ENCODE results near the gene FOSL2.
"Not testable (repeated sequence)": the region's sequence is repeated elsewhere in the genome, so short reads cannot be mapped to it uniquely, and the experiment has no call there.

Gene FOSL2

GRCh38 chr2:28357948-28358667 lies 34.5 kb upstream of the FOSL2 start:
- DNase-seq, result no peak

DNA sequence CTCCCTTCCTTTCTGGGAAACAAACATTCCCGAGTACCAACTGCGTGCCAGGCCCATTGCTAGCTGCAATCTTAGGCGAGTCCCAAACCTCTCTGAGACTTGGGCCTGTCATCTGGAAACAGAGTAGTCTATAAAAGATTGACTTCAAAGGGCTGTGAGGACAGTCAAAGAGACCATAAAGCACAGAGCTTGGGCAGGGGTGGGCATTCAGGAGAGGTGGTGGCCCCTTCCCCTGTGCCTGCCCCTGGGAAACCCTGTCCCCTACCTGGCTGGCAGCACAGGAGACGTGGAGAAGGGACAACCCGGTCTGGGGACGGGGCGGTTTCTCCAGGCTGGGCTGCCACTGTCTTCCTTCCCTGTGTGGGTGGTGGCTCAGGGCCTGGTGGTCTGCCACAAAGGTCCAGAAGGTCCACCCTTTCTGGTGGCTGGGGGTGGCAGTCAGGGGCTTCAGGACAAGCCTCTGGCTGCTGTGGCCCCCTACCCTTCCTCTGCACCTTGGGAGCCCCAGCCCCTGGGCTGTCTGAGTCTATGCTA lies 33.9 kb upstream of the FOSL2 start:
- DNase-seq, result no peak

GRCh38 chr2:28359222-28360057 lies 33.2 kb upstream of the FOSL2 start:
- peak; percentile 78 for DNase-seq

DNA sequence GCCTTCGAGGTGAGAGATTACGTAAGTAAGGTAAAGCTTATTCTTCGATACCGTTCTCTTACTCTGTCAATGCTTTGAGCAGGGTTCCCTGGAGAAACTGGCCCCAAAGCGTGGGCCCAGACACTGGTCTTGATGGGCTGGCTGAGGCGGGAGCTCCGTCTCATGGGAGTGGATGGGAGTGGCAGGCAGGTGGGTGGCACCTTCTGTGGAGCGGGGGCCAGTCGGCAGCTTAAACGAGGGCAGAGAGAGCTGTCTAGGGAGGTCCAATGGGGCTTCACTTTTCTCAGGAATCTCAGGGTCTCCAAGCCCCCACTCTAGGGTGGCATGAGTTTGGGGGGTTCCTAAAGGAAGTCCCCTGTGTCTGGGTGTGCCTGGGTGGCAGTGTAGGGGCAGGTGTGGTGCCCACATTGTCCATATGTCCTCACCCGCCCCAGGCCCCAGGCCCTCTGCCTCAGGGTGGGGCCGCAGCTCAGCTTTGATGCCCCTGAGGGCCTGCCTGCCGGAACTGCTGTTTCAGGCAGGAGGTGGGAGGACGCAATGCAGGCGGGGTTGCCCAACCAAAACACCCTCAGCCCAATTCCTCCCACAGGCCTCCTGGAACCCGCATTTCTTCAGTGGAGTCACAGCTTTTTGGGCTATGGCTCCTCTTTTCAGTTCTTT lies 32.5 kb upstream of the FOSL2 start:
- DNase-seq, result no peak

DNA sequence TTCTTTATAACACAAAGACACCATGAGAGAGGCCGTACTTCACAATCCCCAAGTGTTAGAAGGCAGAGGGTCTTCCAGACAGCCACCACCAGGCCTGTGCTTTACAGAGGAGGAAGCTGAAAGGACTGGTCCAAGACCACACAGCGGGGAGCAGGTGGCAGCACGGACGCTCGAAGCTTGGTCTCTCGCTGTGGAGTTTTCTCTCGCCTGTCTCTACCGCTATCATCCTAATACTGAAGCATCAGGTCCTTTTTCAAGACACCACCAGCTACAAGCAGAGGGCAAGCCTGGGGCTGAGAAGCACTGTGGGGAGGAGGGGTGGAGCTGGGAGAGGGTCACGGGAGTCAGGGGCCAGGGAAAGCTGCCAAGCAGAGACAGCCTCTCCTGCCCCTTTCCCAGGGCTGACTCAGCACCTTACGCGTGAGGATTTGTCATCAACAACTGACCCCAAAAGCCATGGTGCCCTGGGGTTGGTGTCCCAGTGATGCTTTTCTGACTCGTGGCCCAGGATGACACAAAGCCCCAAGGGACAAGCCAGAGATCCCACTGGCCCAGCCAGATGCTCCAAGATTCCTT lies 31.9 kb upstream of the FOSL2 start:
- DNase-seq, result no peak

GRCh38 chr2:28361991-28362710 lies 30.5 kb upstream of the FOSL2 start:
- DNase-seq, result no peak

DNA sequence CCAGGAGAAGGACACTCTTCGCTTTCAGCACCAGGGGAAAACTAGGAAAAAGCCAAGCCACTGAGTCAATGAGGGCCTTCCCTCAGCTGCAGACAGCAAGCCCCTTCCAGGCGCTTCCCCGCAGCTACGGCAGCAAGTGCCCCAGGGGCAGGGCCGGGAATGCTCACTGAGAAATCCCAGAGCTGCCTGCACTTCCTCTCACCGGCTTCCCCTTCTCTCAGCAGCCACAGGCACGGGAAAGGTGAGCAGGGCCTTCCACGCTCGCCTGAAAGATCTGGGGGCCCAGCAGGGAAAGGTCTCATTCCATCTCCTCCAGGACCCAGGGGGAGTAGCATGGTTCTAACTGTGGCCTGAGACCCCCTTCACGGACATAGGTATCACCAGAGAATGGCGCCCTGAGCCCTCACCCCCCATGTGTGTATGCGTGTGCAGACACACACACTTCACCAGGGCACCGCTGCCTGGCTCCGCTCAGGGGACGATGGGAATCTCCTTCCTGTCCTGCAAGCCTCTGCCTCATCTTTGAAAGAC lies 29.6 kb upstream of the FOSL2 start:
- DNase-seq, result no peak

DNA sequence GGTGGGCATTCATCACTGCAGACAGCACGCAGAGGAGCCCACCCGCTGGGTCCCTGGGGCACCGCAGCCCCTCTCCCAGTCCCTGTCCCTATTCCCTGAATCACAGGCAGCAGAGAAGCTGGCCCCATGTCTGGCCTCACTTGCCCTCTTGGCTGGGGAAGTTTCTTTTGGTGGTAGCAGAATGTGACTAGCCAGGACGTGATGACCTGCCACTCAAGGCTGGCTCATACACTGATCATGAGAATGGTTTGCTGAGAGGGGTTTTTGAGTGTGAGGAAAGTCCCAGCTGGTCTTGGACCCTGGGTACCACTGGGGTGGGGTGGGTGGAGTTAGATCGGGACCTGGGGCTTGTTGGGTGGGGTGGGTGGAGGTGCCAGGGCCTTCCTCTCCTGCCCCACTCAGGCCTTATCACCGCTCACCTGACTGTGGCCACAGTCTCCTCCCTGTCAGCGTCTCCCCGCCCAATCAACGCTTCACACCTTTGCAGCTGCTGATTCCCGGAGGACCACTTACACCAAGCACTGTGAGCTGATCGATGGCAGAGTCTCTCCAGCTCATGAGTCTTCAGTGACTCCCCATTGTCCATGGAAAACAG lies 28.9 kb upstream of the FOSL2 start:
- DNase-seq, result no peak

GRCh38 chr2:28364610-28365009 lies 28.0 kb upstream of the FOSL2 start:
- no peak for DNase-seq

GRCh38 chr2:28365158-28365557 lies 27.5 kb upstream of the FOSL2 start:
- no peak for DNase-seq

DNA sequence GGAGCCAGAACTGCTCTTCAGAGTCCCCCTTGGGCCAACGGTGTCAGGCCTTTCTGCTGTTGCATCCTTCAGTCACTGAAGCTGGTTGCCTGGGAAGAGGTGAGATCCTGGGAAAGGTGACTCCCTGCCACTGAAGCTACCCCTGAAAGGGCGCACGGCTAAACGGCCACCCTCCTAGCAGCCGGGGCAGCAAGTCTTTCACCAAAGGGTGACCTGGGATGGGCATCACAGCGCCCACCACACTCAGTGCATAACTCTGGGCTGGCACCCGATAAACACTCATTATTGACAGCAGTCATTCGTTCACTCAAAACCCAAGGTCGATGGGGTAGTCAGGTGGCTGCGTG lies 26.5 kb upstream of the FOSL2 start:
- no peak for DNase-seq

GRCh38 chr2:28366496-28367282 lies 26.0 kb upstream of the FOSL2 start:
- DNase-seq, result peak; percentile 67

- no peak for DNase-seq
Observed at GRCh38 chr2:28367667-28368356, 24.8 kb upstream of the FOSL2 start.

- no peak for DNase-seq
Observed at GRCh38 chr2:28368357-28368798, 24.3 kb upstream of the FOSL2 start.

DNA sequence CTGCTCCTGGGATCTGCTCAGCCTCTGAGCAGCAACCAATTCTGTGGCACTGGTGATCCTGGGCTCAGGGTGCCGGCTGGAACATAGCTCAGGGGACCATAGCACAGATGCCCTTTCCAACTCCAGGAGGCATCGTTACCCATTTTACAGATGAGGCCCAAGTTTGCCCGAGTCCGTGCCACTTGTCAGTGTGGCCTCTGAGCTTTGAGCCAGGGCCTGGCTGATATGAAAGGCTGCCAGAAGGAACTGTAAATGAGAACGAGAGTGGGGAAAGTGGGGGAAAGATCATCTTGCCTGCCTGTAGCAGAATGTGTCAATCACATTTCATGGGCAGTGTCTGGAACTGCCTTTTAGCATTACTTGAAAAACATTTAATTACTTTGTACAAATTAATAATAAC lies 23.3 kb upstream of the FOSL2 start:
- DNase-seq, result no peak

GRCh38 chr2:28370354-28370753 lies 22.3 kb upstream of the FOSL2 start:
- DNase-seq, result no peak

- not testable (repeated sequence) for DNase-seq
Observed at GRCh38 chr2:28371728-28372127, 20.9 kb upstream of the FOSL2 start.

- no peak for DNase-seq
Observed at GRCh38 chr2:28373854-28374253, 18.8 kb upstream of the FOSL2 start.

DNA sequence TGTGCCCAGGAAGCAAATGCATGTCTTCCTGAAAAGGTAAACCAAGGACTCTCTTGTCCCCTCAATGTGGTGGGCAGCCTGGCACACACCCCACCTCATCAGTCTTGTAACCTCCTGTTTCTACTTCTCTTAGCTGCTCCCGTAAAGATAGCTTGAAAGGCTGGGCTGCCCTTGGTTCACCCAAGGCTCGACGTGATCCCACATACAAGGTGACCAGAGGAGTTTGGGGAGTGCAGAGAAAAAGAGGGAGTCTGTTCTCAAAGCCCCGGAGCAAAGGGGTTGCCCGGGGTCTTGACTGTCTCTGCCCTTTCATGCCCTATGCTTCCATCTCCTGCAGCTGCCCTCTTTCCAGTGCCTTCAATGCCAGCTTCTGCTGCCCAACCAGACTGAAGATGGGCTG lies 18.3 kb upstream of the FOSL2 start:
- DNase-seq, result no peak

- DNase-seq, result no peak
Observed at GRCh38 chr2:28375236-28375635, 17.4 kb upstream of the FOSL2 start.
